Measurements from ENCODE around the gene CCNJ.
A peak's percentile ranks its signal among the peaks of the same experiment; 100 is the strongest.

The CCNJ gene

DNA sequence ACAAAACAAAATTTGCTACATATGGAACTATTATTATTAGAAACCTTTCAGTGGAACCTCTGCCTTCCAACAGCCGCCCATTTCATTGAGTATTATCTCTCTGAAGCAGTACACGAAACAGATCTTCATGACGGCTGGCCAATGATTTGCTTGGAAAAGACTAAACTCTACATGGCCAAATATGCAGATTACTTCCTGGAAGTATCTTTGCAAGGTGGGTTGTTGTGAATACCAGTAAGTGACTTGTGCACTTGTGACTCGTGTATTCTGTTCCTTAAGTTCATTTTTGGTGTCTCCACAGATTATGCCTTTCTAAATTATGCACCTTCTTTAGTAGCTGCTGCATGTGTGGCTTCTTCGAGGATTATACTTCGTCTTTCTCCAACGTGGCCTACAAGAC lies 13.4 kb downstream of the CCNJ start:
- no peak for DNase-seq (ENCODE audit: low spot score)

DNA sequence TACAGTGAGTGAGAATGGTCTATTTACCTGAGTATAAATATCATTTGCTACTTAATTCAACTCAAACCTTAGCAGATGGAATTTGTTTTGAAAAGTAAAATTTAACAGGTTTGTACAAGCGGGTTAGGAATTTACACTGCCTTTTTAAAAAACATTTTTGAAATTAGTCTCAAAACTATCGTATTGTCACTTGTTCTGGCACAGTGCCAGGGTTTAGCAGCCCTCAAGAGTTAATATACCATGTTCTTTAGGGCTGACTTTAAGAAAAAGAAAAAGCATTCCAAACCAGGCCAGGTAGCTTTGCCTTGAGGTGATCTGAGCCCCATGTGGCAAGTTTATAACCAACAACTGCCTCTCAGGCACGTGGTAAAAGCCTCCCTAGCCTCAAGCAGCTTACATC lies 17.8 kb downstream of the CCNJ start:
- DNase-seq (ENCODE audit: low spot score), result no peak

DNA sequence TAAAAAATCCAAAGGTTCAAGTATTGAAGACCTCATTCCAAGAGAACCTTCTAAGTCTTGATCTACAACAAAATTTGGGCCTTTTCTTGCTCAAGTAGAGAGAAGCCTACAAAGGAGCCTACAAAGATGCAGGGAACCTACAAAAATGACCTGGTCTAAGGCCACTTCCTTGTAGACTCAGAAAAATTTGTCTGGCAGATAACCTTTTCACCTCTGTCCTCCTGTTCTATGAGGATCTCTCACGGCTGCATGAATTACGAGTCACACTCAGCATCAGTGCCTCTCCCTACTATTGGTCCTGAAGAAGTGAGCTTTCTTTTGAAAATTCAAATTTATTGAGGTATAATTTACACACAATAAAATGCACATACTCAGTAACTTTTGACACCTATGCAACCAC lies 29.3 kb downstream of the CCNJ start:
- DNase-seq (ENCODE audit: low spot score), result peak; percentile 51

DNA sequence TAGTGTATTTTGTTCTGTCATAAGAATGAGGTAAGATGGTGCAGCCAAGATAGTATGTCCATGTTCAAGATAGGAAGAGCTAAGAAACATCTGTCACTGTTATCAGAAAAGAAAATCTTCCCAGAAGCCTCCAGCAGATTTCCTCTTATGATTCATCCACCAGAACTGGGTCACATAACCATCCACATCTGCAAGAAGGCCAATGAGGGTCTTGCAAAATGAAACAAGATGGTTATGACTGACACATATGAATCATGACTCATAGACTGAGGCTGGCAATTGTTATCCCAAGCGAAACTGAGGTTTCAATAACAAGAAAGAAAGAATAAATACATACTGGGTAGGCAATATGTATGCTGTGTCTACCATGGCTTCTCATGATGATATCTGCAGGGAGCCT lies 30.3 kb downstream of the CCNJ start:
- DNase-seq (ENCODE audit: low spot score), result peak; percentile 74

DNA sequence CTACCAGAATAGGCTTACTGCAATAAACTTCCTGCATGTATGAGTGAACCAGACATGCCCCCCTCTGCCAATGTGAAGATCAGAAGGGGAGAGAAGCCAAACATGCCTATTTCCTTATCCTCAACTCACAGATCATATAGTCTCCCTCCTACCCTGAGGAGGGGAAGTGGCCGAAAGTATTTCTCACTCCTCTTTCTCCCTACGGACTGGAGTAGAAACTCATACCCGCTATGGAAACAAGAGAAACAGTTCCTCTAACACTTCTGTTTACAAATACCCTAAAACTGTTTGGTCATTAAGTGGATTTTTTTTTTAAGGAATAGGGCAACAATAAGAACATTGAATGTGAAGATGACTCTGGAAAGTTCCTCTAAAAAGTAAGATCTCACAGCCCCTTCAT lies 31.4 kb downstream of the CCNJ start:
- no peak for DNase-seq (ENCODE audit: low spot score)

DNA sequence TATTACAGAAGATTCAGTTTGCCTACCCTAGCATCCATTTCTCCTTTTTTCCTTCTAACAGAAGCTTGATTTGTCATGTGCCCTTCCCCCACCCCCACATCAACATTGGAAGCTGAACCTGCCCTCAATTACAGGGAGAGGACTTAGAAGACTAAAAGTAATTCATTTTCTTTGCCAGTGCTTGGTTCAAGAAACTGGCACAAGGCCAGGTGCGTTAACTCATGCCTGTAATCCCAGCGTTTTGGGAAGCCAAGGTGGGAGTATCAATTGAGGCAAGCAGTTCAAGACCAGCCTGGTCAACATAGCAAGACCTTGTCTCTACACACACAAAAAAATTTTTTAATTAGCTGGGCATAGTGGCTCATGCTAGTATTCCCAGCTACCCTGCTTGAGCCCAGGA lies 32.6 kb downstream of the CCNJ start:
- DNase-seq (ENCODE audit: low spot score), result no peak

DNA sequence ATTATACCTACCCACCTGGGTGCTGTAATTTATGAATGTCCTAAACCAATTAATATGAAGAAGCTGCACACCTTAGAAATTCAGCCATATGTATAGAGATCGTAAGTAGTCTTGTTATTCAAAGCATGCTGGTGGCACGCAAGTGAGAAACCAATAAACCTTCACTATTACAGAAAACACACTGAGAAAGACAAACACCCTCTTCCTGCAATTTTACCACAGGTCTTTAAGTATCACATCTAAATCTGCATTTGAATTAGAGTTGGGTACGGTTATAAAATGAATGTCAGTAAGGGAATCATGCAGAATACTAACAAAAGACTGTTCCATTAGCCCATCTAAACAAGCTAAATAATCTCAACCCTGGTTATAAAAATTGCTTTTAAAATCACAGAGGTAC lies 33.8 kb downstream of the CCNJ start:
- DNase-seq (ENCODE audit: low spot score), result no peak

DNA sequence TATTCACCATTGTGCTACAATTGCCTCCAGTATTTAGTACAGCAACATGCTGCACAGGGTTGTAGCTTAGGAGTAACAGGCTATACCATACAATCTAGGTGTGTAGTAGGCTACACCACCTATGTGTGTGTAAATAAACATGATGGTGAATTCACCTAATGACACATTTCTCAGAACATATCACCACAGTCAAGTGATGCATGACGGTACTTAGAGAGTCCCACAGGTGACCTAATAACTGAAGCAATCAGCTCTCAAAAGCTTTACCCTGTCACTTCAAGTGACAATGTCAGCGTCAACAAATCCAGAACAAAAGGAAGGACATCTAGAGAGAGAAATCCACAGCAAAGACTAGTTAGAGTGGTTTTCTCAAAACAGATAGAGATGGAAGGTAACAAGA lies 38.8 kb downstream of the CCNJ start:
- DNase-seq (ENCODE audit: low spot score), result no peak

DNA sequence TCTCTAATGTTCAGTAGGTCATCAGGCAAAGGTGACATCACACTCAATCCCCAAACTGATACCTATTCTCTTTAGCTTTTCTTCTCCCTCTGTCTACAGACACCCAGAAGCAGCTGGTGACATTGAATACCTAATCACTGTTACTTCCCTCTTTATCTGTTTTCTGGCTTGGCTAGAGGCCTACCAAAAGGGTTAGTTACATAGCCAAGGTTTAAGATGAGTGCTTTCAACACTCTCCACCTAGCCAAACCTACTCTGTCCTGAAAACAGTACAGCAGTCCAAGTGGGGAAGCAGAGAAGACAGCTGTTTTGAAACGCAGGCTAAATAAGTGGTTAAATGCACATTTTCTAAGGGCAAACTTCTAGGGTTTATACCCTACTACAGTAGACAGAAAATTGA lies 39.4 kb downstream of the CCNJ start:
- DNase-seq (ENCODE audit: low spot score), result no peak

DNA sequence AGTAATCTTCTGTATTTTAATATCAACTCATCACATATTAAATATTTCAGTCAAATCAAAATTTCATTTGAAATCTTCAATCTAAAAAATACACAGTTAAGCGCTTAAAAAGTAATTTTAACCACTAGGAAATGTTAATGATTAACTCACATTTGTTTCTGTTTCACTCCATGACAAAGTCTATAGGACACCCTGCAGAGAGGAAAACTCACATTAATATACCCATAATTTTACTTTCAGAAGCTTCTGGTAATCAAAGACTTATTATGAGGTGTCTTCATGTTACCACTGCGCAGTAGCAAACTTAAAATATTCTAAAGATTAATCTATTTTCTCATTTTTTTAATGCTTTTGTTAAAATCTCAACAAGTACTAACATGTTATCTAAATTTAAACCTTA lies 45.7 kb downstream of the CCNJ start:
- peak; percentile 38 for DNase-seq (ENCODE audit: low spot score)

DNA sequence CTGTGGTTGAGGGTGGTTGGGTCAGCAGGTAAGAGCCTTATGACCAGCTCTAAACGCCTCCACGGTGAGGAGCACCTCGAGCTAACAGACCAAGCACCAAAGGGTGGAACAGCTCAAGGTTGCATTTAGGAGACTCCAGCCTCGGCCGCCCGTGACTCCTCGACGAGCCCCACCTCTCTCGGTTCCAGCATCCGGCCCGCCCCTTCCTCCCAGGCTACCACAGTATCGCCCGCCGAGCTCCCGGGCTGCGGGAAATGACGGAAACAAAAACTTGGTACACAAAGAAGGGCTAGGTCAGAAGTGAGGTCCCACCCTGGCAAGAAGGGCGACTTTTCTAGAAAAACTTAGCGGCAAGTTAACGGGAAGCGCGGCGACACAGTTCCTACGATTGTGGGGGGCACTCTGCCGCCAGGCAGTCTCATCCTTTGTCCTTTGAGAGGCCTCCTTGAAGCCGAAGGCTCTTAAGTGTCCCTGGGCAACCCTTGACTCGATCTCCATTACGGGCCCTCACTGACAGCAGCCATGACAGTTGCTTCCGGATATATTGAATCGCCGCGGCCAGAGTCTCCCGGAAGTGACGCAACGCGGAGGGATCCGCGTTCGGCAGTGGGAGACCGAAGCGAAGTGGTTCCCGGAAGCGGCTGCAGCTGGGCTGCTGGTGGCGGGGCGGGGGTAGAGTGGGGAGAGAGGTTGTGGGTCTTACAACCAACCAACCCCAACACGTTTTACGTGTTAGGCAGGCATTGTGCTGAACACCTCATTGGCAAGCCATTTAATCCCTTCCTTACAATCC lies 46.5 kb downstream of the CCNJ start:
- DNase-seq (ENCODE audit: low spot score), result peak; percentile 94

DNA sequence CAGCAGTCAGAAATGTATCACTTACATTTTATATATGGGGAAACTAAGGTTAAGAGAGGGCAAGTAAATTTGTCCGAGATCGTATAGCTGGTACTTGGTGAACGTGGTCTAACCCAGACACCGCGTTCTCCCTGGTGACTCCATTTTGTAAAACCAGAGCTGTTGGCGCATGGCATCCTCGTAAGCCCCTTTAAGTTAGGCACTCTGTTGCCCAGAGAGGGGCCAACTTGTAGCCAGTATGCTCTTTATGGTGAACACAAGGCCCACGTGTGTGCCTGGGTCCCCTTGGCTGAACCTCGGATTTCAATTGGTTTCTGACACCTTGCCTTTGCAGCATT lies 47.0 kb downstream of the CCNJ start:
- DNase-seq (ENCODE audit: low spot score), result no peak

DNA sequence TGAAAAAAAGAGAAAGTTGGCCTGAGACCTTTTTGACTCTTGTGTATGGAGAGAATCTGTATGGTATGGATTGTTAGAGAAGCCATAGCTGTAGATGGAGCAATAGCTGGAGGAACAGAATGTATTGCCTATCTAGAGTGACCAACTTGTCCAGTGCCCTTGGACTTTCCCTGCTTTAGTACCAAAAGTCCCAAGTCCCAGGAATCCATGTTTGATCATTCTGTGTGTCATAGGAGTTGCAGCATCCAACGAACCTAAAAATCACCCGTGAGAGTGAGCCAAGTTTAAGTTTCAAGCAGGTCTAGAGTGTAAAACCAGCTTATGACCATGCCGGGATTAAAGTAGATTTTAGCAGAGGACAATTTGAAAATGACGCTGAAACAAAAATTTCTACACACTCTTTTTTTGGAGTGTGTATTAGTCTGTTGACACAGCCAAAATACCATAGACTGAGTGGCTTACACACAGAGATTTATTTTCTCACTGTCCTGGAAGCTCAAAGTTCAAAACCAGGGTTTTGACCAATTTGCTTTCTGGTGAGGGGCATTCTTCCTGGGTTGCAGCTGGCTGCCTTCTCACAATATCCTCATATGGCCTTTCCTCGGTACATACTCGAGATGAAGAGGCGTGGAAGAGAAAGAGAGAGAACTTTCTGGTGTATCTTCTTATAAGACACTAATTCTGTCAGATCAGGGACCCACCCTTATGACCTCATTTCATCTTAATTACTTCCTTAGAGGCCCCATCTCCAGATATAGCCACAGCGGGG lies 49.8 kb downstream of the CCNJ start:
- DNase-seq (ENCODE audit: low spot score), result no peak

DNA sequence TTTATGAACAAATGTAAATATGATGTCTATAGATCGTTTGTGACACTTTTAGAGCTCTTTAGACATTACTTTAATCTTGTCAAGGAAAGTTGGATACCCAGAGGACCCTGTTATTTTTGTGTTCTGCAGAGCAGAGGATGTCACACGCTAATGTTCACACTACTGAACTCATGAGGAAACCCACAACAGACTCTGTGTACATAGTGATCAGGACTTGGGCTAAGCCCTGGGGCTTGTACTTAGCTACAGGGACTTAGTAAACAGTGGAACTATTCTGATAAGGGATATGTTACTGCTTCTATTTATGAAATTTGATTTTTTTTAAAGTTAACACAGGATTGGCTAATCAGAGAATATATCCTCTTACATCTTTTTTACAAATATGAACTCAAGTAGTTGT lies 50.6 kb downstream of the CCNJ start:
- DNase-seq (ENCODE audit: low spot score), result no peak

DNA sequence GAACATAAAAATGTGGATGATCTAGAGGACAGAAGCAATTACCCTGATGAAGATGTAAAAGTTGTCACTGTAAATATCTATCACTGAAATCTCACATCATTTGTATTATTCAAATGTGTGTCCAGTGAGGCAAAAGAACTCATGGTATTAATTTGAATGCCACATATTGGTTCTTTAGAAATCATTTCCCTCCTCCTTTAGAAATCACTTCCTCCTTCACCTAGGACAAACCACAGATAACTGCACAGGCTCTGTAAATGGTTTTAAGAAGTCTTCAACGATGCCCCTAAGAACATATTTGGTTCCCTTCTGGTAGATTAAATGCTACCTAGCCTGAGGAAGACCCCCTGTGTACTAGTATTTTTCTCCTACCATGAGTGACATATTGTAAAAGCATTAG lies 53.6 kb downstream of the CCNJ start:
- no peak for DNase-seq (ENCODE audit: low spot score)

DNA sequence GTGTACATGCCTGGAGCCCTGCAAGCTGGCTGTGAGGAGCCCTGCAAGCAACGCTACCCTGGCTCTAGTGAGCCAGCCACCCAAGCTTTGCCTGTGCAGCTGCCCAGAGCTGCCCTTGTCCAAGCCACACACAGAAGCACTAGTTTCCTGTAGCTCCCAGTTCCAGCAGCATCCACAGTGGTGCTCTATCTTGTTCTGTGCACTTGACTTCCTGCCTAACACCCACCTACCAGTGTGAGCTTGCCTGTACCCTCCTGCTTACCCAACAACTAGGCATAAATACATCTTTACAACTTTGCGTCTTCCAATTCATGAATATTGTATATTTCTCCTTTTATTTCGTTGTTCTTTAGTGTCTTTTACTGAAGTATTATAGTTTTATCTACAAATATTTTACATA lies 54.5 kb downstream of the CCNJ start:
- DNase-seq (ENCODE audit: low spot score), result no peak

DNA sequence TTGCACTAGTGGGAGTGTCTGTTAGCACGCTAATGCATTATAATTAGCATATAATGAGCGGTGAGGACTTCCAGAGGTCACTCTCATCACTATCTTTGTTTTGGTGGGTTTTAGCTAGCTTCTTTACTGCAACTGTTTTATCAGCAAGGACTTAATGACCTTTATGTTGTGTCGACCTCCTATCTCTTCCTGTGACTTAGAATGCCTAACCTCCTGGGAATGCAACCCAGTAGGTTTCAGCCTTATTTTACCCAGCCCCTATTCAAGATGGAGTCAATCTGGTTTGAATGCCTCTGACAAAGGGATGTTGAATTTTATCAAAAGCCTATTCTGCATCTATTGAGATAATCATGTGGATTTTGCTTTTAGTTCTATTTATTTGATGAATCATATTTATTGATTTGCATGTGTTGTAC lies 64.2 kb downstream of the CCNJ start:
- no peak for DNase-seq (ENCODE audit: low spot score)
